ENCODE results near the gene TMEM259.

The TMEM259 gene

DNA sequence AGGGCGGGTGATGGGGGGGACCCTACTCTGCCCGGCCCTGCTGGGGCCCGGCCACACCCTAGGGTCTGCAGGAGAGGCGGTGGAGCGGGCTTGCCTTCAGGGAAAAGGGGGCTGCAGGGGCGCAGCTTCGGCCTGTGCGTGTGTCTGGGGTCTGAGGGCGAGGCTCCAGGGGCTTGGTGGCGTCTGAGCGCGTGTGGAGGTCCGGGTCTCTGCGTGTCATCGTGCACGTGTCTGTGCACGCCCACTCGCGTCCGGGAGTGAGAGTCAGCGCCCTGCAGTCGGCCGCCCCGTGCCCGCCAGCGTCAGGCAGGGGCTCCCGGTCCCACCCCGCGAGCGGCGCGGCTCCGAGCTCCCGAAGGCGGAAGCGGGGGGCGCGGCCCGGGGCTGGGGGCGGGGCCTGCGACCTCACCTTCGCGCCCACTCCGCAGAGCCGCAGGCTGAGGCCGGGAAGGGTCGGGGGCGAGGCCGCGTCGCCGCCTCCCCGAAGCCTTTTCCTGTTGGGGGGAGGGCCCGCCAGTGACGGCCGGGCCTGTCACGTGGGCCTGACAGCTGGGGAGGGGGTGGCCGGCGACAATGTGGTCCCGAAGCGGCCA, 45.9 kb upstream of the TMEM259 start, which contains the start of gene ARHGAP45:
Gene ARHGAP45 (plus strand): TSS at position 420 of the 593 bp plus-strand sequence. CDS start 239 bp downstream, outside the sequence.
- Mint-ChIP-seq H3K27ac (no peak within 1 kb of the TSS), H3K4me1 (peaks cover 27% of the 10 kb centered on the region), H3K27me3 (ENCODE audit: low read depth, poor library complexity) (peaks cover 77% of the 10 kb centered on the region), H3K9me3 (no peaks in the 10 kb centered on the region), H3K36me3 (ENCODE audit: low read depth) (no peaks in the 10 kb centered on the region), H3K4me3 (peak within 1 kb of the TSS; percentile 62)
- TF ChIP-seq, protein P1, sequence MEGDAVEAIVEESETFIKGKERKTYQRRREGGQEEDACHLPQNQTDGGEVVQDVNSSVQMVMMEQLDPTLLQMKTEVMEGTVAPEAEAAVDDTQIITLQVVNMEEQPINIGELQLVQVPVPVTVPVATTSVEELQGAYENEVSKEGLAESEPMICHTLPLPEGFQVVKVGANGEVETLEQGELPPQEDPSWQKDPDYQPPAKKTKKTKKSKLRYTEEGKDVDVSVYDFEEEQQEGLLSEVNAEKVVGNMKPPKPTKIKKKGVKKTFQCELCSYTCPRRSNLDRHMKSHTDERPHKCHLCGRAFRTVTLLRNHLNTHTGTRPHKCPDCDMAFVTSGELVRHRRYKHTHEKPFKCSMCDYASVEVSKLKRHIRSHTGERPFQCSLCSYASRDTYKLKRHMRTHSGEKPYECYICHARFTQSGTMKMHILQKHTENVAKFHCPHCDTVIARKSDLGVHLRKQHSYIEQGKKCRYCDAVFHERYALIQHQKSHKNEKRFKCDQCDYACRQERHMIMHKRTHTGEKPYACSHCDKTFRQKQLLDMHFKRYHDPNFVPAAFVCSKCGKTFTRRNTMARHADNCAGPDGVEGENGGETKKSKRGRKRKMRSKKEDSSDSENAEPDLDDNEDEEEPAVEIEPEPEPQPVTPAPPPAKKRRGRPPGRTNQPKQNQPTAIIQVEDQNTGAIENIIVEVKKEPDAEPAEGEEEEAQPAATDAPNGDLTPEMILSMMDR (IDR thresholded peaks at IDR 0.05): no peak
- peak; percentile 54 for DNase-seq

DNA sequence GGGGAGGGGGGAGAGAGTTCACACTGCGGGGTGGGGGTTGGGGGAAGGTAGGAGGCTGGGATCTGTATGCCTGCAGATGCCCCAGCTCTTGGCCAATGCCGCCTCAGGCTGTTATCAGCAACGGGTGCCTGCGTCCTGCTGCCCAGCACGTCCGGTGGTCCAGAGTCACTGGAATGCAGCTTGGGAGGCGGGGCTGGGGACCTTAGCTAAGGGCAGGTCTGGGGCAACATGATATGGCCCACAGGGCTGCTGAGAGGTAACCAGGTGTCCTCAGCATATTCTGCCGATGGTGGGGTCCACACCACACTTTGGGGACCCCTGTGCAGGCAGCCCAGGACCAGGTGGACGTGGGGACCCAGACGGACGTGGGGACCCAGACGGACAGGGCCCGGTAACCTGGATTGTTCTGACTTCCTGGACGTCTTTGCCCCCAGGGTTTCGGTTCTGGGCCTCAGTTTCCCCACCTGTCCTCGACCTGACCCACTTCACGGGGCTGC, 45.4 kb upstream of the TMEM259 start:
- Mint-ChIP-seq H3K36me3 (ENCODE audit: low read depth) (no peaks in the 10 kb centered on the region), H3K4me1 (peaks cover 23% of the 10 kb centered on the region), H3K27ac (no peak overlapping the region), H3K4me3 (no peak overlapping the region), H3K27me3 (ENCODE audit: low read depth, poor library complexity) (peaks cover 74% of the 10 kb centered on the region), H3K9me3 (no peaks in the 10 kb centered on the region)
- DNase-seq: peak; percentile 44
- TF ChIP-seq, protein P1 (IDR thresholded peaks at IDR 0.05): no peak

DNA sequence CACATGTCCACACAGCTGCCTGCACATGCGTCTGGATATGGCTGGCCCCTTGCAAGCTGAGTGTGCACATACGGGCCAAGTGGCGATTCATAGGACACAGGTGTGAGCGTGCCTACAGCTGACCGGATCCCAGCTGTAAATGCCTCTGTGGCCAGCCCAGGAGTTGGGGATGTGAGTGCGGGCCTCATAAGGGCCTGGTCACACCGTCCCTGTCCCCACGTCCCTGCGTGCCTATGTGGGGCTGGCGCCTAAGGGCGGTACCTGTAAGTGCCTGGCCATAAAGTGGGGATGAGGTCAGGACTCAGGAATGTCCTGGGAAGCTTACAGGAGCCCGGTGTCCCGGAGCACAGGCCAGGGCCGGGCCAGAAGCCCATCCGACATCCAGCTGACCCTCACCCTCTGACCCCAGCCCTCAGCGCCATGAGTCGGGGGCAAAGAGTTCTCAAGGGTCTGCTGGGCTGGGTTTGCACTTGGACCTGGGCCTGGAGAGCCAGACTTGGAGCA, 44.7 kb upstream of the TMEM259 start:
- Mint-ChIP-seq H3K9me3 (no peaks in the 10 kb centered on the region), H3K27ac (no peak overlapping the region), H3K27me3 (ENCODE audit: low read depth, poor library complexity) (peaks cover 73% of the 10 kb centered on the region), H3K4me1 (peaks cover 23% of the 10 kb centered on the region), H3K36me3 (ENCODE audit: low read depth) (no peaks in the 10 kb centered on the region), H3K4me3 (no peak overlapping the region)
- no peak for DNase-seq
- TF ChIP-seq, protein P1 (IDR thresholded peaks at IDR 0.05): no peak

DNA sequence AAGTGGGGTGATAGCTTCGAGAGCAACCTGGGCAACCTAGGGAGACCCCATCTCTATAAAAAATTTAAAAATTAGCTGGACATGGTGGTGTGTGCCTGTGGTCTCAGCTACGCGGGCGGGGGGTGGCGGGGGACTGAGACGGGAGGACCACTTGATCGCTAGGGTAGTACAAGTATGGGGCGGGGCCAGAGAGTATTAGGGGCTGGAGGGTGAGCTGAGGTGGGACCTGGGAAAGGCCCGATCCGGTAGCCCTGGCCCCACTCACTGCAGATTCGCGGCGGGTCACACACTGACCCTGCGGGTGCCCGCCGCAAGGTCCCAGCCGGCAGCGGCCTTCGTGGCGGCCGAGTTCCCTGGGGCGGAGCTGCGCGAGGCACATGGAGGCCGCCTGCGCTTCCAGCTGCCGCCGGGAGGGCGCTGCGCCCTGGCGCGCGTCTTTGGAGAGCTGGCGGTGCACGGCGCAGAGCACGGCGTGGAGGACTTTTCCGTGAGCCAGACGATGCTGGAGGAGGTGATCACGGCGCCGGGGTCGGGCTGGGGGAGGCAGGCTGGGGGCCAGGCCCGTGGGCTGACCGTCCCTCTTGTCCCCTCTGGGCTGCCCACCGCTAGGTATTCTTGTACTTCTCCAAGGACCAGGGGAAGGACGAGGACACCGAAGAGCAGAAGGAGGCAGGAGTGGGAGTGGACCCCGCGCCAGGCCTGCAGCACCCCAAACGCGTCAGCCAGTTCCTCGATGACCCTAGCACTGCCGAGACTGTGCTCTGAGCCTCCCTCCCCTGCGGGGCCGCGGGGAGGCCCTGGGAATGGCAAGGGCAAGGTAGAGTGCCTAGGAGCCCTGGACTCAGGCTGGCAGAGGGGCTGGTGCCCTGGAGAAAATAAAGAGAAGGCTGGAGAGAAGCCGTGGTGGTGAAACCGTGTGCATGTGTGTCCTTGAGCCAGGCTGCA, 44.0 kb upstream of the TMEM259 start:
- H3K27ac Mint-ChIP-seq: no peak overlapping the region
- peak overlapping the region; percentile 20 for H3K4me3 Mint-ChIP-seq
- DNase-seq: peak; percentile 86
- no peaks in the 10 kb centered on the region for H3K9me3 Mint-ChIP-seq
- TF ChIP-seq, protein P1 (IDR thresholded peaks at IDR 0.05): peak; percentile 84
- H3K27me3 Mint-ChIP-seq (ENCODE audit: low read depth, poor library complexity): peaks cover 65% of the 10 kb centered on the region
- H3K36me3 Mint-ChIP-seq (ENCODE audit: low read depth): no peaks in the 10 kb centered on the region
- H3K4me1 Mint-ChIP-seq: peaks cover 23% of the 10 kb centered on the region

DNA sequence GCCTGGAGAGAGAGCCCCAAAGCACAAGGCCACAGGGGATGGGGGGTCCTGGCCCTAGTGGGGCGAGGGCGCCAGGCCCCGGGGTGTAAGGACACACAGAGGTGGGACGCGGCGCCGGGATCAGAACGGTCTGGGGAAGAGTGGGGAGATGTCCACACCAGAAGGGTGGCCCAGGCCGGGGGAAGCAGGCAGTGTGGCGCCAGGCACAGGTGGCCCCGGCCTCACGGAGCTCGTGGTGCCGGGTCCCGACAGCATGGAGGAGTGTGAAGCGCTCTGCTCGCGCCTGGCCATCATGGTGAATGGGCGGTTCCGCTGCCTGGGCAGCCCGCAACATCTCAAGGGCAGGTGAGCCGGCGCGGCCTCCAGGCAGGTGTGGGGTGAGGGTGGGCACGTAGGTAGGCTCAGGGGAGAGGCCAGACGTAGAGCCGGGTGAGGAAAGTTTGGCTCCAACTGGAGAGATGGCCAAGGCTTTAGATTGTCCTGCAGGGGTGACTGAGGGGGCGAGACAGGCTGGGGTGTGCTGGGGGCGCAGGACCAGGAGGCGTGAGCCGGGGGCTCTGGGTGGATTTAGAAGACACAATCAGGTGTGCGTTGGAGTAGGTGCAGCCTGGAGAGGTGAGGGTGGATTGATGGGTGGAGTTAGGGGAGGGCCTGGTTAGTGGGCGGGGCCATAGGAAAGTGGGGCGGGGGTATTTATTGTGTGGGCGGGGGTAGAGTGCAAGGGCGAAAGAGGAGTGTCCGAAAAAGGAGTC, 43.2 kb upstream of the TMEM259 start:
- Mint-ChIP-seq H3K27me3 (ENCODE audit: low read depth, poor library complexity) (peaks cover 57% of the 10 kb centered on the region), H3K4me3 (peak overlapping the region; percentile 20), H3K9me3 (no peaks in the 10 kb centered on the region), H3K27ac (no peak overlapping the region), H3K4me1 (peaks cover 23% of the 10 kb centered on the region), H3K36me3 (ENCODE audit: low read depth) (no peaks in the 10 kb centered on the region)
- TF ChIP-seq, protein P1 (IDR thresholded peaks at IDR 0.05): no peak
- peak; percentile 45 for DNase-seq

Data from nephron progenitor cell (in vitro differentiated cells).